NCI-H2227 (cell line): ENCODE results near the gene PBRM1.

Source experiments
- DNase-seq: peaks from one replicate; lab custom pipeline; 2025; ENCODE audit not compliant: unreplicated experiment; lab: John Stamatoyannopoulos, UW

The PBRM1 gene

GRCh38 chr3:52512727-52513126 lies 173.0 kb downstream of the PBRM1 start:
- no peak for DNase-seq

GRCh38 chr3:52512105-52512504 lies 173.6 kb downstream of the PBRM1 start:
- DNase-seq: no peak

- DNase-seq: no peak
These were observed 174.2 kb downstream of the PBRM1 start for GRCh38 chr3:52511509-52511908.

GRCh38 chr3:52509753-52510328 lies 175.9 kb downstream of the PBRM1 start:
- DNase-seq: no peak

GRCh38 chr3:52507359-52507758 lies 178.4 kb downstream of the PBRM1 start:
- DNase-seq: no peak

GRCh38 chr3:52506266-52506966 lies 179.3 kb downstream of the PBRM1 start:
- no peak for DNase-seq

- no peak for DNase-seq
These were observed 180.7 kb downstream of the PBRM1 start for GRCh38 chr3:52504977-52505376.

- DNase-seq: no peak
These were observed 181.8 kb downstream of the PBRM1 start for GRCh38 chr3:52503788-52504424.

GRCh38 chr3:52502808-52503350 lies 182.8 kb downstream of the PBRM1 start:
- no peak for DNase-seq

GRCh38 chr3:52502001-52502400 lies 183.7 kb downstream of the PBRM1 start:
- DNase-seq: no peak

- no peak for DNase-seq
These were observed 184.7 kb downstream of the PBRM1 start for GRCh38 chr3:52501046-52501445.

GRCh38 chr3:52498137-52499054 lies 187.3 kb downstream of the PBRM1 start:
- DNase-seq: no peak

GRCh38 chr3:52495777-52496602 lies 189.7 kb downstream of the PBRM1 start:
- no peak for DNase-seq
